NCI-H1092 (cell line): ENCODE results near the gene SAXO1.

Experiments used
- DNase-seq: peaks from one replicate; lab custom pipeline; 2025; lab: John Stamatoyannopoulos, UW

The SAXO1 gene

DNA sequence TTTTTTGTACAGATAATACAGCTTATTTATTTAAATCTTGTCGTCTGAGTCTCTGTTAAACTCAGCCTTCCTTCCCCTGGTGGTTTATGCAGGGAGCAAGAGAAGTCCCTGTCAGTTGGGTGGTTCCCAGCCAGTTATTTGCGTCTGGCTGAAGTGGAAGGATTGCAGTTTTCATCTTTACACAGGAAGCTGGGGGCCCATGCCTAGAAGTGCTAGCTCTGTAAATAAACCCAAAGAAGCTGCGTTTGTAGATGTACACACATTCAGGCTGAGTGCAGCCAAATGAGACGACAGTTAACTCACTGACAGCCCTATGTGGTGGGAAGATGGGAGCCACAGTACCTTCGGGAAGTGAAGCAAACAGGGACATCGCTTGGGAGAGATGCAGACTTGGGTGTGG is 122.1 kb downstream of the SAXO1 start:
- DNase-seq = peak; percentile 77

DNA sequence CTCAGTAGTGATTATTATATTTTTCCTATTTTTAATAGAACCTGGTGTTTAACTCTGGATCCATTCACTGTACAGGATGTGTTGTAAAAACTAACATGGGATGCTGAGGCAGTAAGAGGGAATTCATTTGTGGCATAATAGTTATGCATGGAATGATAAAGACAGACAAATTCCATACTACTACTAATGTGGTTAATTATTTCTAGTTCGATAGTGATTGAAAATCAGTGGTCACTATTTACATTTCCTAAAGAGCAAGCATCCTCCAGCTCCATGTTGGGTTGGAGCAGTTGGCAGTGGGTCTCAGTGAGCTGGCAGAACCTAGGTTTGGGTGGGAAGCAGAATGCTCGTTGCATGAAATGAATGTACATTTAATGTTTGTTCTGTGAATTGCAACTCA is 122.6 kb downstream of the SAXO1 start:
- no peak for DNase-seq

DNA sequence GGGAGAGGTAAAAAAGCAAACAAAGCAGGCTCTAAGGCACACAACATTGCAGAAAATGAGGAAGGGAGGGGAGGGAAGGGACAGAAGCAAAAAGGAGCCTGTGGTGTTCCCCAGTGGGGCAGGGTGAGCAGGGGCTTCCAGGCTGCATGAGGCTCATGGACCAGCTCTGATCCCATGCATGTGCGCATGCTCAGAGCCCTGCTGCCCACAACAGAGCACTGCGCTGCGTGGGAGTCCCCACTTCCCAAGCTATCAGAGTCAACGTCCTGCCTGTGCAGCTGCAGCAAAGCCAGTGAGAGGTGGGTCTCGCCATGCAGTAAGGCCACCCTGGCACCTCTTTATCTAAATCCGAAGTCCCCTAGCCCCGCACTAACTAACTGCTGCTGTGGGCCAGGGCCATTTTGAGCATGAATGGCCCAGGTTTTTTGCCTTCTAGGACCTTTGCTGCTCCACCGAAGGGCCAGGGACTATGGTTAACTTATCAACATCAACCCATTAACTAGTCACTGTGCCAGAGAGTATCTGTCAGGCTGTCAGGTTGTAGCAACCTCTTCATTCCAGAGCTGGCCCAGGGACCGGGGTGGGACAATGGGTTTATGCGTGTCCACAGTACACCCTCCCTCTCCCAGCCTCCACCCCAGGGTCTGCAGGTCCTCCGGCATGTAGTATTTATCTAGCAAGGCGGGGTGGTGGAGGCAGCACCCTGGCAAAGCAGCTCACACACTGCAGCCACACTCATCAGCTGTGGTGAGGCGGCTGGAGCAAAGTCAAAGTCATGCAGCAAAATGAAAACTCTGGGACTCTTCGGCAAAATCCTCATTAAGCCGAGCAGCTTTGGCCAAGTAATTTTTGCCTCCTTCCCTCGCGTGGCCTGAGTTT is 123.6 kb downstream of the SAXO1 start:
- DNase-seq = no peak

DNA sequence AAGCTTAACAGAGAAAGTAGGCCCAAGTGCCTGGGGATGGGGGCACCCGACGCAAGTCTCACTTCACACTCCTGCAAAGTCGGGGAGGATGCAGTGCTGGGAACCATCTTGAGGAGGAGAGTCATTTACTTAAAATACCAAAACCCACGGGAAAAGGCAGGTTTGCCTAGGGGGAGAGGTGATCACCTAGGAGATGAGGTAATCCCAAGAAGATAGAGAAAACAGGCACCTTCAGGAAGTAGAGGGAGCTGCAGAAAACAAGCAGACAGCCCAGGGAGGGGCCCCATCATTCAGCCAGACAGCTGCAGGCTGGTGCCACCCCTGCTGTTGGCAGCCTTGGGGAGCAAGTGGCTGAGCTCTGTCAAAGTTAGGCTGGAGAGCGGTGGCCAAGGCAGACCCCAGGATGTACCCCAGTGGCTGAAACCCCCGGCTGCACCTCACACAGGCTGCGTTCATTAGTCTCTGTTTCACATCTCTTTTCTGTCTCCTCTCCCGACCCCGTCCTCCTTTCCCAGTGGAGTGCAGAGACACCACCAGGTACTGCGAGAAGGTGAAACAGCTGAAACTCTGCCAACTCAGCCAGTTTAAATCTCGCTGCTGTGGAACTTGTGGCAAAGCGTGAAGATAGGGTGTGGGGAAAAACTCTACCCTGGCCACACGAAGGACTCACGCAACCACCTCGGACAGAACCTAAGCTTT is 124.9 kb downstream of the SAXO1 start:
- DNase-seq = no peak

DNA sequence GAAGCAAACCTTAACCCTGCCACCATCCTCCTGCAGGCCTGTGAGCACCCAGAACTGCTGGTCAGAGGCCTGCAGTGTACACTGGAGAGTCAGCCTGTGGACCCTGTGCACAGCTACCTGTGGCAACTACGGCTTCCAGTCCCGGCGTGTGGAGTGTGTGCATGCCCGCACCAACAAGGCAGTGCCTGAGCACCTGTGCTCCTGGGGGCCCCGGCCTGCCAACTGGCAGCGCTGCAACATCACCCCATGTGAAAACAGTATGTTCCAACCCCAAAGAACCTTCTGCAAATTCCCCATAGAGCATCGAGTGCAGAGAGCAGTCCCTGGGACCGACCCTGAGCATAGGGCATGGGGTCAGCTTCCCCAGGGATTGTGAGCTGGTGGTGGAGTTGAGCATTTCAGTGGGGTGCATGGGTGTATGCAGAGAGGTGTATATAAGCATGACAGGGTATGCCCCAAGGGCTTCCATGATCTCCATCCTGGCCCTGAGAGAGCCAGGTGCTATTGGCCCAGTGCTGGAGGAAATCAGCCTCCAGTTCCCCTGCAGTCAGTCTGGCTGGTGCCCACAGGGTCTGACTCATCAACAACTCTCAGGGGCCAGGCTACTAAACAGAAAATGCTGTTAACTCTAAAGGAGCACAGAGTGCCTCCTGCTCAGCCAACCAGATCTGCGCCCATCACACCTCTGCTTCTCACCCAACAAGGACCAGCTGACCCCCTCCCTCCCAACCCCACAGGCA is 126.2 kb downstream of the SAXO1 start:
- no peak for DNase-seq

DNA sequence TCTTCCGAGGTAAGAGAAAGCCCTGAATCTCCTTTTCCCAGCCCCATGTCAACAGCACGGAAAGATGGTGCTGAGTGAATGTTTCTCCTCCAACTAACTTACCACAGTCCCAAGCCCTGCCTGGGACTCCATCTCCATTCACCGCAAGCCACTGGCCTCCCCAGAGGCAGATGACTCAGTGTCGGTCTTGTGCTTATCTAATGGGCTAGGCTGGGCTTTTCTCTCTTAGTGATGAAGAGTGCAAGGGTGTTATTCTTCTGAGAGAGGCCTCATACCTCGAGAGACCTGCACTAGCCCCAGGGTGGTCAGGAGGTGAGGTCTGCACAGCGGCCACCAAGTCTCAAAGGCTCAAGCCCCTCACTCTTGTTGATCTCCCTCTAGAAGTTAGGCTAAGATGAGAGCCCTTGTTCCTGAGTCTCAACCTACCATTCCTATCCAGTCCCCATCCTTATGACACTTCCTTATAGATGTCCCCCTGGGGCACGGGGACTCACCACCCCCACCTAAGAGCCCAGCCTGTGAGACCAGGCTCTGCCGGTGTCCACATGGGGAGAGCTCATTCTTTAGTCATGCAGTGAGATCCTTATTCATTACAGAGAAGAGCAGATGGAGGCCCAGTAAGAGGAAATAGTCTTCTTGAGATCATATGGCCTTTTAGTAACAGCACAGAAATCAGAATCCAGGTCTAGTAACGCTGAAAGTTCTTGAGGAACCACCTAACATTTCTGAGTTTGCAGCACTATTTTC is 127.0 kb downstream of the SAXO1 start:
- DNase-seq = no peak

DNA sequence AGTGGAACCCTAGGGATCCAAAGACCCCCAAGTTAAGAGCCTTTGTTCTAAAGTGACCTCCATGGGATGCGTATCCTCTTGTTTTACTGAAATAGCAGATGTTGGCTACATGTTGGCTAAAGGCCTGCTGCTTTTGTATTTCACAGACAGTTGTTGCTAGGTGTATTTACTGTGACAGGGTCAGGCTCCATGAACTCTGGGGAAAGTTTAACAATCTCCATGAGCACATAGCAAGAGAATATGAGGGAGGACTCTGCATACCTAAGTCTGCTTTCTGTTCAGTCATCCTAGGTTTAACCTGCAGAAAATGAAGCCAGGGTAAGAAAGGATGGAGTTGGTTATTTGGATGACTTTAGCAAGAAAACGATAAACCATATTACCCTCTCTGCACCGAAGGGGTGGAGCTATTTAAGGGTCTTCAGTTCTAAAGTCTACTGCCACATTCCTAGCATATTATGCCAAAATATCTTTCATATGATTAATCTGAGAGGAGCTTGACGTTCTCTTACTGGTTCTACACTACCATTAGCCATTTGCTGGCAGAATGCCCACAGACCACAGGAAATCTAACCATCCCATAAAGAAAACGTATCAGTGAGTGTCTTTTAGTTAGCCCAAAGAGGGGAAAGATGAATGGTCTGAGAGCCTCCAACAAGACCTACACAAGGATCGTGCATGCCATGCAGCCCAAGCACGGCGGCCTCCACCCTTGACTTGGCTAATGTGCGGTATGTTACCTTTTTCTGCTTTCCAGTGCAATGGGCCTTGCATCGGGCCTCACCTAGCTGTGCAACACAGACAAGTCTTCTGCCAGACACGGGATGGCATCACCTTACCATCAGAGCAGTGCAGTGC is 127.8 kb downstream of the SAXO1 start:
- no peak for DNase-seq

DNA sequence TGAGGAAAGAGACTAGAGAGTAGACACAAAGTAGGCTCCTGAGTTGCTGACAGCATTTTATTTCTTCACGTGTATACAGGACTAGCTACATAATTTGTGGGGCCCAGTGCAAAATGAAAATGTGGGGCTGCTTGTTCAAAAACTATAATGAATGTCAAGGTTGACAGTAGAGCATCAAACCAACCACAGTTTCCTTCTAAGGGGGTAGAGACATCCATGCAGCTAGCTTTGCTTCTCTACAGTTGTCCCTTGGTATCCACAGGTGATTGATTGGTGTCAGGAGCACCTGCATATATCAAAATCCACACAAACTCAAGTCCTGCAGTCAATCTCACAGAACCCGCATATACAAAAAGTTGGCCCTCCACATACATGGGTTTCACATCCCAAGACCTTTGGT is 129.6 kb downstream of the SAXO1 start:
- no peak for DNase-seq

DNA sequence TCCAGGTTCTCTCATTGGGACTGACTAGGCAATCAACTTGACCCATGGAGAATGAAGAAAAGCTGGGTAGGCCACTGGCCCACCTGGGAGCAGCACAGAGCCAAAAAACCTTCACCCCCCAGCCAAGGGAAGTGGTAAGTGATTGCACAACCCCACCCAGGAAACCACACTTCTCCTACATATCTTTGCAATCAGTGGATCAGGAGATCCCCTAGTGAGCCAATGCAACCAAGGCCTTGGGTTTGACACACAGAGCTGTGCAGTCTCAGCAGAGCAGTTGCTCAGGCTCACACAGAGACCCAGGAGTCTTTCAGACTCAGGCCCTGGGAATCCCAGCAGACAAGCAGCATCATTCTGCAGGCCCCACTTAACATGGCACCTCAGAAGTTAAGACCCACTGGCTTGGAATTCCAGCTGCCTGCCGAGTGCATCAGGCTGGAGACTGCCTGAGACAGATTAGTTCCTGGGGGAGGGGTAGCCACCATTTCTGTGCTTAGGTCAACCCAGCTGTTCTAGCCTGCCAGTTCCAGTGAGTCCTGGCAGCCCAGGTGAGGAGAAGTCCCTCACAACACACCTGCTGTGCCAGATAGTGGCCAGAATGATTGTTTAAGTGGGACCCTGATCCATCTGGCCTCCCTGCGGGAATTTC is 136.4 kb downstream of the SAXO1 start:
- DNase-seq = no peak

DNA sequence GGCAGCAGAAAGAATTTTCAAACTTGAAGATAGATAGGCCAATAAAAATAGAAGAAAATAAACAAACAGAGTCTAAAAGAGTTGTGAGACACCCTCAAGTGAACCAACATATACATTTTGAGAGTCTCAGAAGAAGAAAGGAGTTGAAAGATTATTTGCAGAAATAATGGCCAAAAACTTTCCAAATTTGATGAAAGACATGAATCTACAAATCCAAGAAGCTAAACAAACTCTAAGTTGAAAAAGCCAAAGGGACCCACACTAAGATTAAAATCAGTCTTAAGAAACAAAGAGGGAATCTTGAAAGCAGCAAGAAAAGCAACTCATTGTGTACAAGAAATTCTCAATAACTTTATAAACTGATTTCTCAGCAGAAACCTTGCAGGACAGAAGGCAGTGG is 137.0 kb downstream of the SAXO1 start:
- no peak for DNase-seq

DNA sequence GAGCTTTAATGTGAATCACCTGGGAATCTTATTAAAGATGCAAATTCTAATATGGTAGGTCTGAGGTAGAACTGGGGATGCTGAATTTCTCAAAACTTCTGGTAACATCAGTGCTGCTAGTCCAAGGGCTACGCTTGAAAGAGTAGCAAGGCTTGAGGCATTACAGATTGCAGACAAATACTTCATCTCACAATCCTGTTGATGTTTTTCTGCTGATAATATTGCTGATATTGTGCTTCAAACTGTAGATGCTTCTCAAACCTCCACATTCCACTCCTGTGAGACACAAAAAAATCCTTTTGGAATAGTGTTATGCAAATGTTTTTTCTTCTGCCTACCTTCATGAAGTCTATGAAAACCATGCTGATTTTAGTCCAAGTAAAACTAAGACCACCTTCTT is 139.5 kb downstream of the SAXO1 start:
- DNase-seq = no peak

DNA sequence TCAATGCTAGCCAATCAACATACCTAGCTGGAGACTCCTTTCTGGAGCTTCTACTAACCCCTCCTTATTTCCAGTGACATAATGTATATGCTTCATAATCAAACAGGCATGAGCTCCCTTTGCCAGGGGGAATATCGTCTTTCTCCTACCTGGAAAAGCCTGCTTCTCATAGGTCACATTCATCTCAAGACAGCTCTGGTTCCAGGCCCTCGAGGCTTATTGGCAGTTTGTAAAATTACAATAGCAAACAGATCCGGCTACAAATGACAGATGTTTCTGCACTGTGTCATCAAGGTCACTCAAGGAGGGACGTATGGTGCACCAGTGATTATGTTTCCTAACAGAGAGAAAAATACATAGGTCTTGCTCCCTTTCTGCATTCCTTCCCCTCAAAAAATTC is 140.0 kb downstream of the SAXO1 start:
- no peak for DNase-seq

DNA sequence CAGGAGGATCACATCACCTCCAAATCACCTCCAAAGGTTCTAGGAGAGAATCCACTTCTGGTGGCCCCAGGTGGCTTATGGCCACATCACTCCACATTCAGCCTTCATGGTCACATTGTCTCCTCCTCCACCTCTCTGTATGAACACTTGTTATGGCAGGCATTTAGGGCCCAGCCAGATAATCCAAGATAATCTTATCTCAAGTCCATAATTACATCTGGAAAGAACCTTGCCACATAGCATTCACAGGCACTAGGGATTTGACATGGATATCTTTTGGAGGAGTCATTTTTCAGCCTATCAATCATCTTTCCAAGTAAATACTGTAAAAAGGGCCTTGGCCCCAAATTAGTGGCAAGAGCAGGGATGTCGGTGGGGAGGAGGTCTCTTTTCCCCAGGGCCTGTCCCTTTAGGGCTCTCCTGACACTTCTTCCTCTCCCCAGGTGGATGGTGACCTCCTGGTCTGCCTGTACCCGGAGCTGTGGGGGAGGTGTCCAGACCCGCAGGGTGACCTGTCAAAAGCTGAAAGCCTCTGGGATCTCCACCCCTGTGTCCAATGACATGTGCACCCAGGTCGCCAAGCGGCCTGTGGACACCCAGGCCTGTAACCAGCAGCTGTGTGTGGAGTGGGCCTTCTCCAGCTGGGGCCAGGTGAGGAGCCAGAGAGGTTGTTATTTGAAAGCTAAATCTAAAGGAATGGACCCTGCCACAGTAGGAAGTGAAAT is 140.9 kb downstream of the SAXO1 start:
- no peak for DNase-seq

DNA sequence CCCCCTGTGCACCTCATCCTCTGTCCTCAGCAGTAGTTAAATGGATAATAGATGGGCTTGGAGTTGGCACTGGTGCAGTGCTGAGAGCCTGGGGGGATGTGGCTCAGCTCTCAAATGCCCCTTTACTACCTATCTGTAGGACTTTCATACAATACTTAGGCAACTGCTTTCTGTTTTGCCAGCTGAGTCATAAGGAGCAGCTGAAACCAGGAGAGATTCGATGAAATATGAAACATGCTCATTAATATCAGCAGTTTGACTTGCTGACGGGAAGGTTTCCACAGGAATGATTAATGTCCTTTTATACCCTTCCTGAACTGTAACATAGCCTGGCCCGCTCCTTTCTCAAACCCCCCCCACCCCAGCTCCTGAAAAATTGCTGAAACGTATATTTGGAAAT is 142.6 kb downstream of the SAXO1 start:
- DNase-seq = no peak

DNA sequence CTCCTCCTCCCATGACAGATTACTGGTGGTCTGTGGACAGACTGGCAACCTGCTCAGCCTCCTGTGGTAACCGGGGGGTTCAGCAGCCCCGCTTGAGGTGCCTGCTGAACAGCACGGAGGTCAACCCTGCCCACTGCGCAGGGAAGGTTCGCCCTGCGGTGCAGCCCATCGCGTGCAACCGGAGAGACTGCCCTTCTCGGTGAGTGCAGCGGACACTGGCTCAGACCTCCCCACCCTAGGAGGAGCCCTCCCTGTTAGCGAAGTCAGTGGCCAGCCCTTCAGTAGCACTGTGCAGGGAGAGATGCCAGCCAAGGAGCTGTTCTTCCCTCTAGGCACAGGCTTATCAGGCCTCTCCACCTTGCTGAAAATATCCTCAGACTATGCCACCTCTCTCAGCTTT is 143.5 kb downstream of the SAXO1 start:
- DNase-seq = no peak

DNA sequence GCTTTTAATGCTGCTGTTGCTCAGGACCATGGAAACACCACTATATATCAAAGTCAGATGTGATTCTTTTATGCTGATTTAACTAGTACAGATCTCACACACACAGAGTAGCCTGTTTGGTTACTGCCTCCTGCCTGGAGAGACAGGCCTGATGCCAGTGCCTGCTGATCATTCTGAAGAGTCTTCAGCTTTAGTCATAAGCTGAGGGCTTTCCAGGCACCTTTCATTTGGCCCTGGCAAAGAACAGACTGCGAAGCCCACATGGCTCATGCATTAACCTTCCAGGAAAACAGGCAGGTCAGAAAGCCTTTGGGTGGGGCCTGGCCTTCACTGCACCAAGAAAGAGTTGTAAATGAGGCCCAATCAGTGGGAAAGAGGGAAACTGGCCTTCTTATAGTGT is 144.7 kb downstream of the SAXO1 start:
- no peak for DNase-seq

DNA sequence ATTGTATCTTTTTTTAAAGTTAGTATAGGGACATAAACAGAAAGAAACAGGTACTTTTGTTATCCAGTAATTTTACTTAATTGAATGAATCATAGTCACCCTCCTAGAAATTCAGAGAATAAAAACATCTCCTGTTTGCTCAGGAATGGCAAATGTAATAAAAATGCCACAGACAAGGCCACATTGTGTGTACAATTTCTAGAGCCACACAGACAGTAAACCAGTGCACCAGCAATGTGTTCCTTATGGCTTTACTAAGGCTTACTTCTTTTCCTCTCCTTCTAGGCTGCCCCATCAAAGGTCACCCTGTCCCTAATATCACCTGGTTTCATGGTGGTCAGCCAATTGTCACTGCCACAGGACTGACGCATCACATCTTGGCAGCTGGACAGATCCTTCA is 145.5 kb downstream of the SAXO1 start:
- no peak for DNase-seq

DNA sequence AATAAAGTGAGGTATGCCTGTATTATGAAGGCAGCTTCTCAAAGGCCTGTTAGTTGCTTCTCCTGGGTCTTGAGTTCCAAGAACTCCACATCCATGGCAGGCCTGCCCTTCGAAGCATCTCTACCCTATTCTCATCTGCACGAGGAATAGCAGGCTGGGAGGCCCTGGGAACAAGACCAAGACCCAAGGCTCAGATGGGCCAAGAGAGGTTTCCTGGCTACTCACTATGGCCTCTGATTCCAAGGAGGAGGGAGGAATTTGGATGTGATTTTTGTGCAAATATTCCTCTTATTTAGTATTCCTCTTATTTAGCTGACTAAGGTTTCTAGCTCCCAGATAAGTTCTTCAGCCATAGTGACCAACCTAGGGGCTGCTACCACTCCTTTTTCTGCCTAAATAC is 151.3 kb downstream of the SAXO1 start:
- no peak for DNase-seq

DNA sequence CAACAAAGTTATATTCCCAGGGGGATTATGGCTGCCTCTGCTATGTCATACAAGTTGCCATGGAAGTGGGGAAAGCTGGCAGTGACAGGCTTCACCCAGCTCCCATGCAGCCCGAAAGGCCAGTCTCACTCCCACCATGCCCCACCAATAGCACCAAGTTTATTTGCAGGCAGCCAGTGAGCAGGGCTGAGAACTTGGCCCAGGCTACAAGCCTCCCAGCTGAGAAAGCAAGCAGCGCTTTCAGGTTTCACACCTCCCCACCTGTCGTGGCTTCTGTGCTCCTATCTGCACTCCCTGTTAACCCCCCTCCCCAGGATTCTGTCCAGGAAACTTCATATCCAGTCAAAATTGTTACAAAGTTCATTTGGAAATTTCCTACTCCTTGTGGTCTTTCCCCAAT is 155.0 kb downstream of the SAXO1 start:
- no peak for DNase-seq
